ENCODE results near the gene ZFP30.
"Not testable (repeated sequence)": the region's sequence is repeated elsewhere in the genome, so short reads cannot be mapped to it uniquely, and the experiment has no call there.

The ZFP30 gene

GRCh38 chr19:37655301-37655688, at the start of gene ZFP30:
Gene ZFP30 (minus strand): TSS chr19:37655465. CDS start chr19:37647822, 7,643 bp downstream.
- DNase-seq, result peak; percentile 67

GRCh38 chr19:37699057-37699456, 43.8 kb upstream of the ZFP30 start:
- no peak for DNase-seq

- DNase-seq, result no peak
These were observed 43.0 kb upstream of the ZFP30 start for GRCh38 chr19:37698216-37698615.

- DNase-seq, result no peak
These were observed 40.1 kb upstream of the ZFP30 start for GRCh38 chr19:37695144-37695899.

GRCh38 chr19:37692956-37693620, 37.8 kb upstream of the ZFP30 start:
- no peak for DNase-seq

GRCh38 chr19:37691881-37692504, 36.7 kb upstream of the ZFP30 start:
- no peak for DNase-seq

- no peak for DNase-seq
These were observed 28.3 kb upstream of the ZFP30 start for GRCh38 chr19:37683520-37683919.

- DNase-seq, result no peak
These were observed 14.2 kb upstream of the ZFP30 start for GRCh38 chr19:37669450-37669914.

- not testable (repeated sequence) for DNase-seq
These were observed 1.9 kb upstream of the ZFP30 start for GRCh38 chr19:37657157-37657556.

GRCh38 chr19:37655689-37656371, 565 bp upstream of the ZFP30 start:
- DNase-seq, result peak; percentile 57

GRCh38 chr19:37654629-37655300, 500 bp downstream of the ZFP30 start:
- DNase-seq, result peak; percentile 58

- DNase-seq, result no peak
These were observed 1.1 kb downstream of the ZFP30 start for GRCh38 chr19:37654118-37654517.

GRCh38 chr19:37635076-37636056, 19.9 kb downstream of the ZFP30 start:
- DNase-seq, result no peak

GRCh38 chr19:37594982-37595382, 60.3 kb downstream of the ZFP30 start:
- peak; percentile 44 for DNase-seq

GRCh38 chr19:37594304-37594981, 60.8 kb downstream of the ZFP30 start, which contains the start of the genes ZNF540 and ZNF571:
Gene ZNF540 (plus strand): TSS chr19:37594876. CDS start chr19:37598448, 3,572 bp downstream.
Gene ZNF571 (minus strand): TSS chr19:37594792. CDS start chr19:37586676, 8,116 bp downstream.
- DNase-seq, result peak; percentile 94

- no peak for DNase-seq
These were observed 61.3 kb downstream of the ZFP30 start for GRCh38 chr19:37593996-37594303.

GRCh38 chr19:37583340-37583739, 71.9 kb downstream of the ZFP30 start:
- DNase-seq, result no peak

- no peak for DNase-seq
These were observed 83.1 kb downstream of the ZFP30 start for GRCh38 chr19:37572203-37572602.

- DNase-seq, result no peak
These were observed 89.9 kb downstream of the ZFP30 start for GRCh38 chr19:37565370-37565669.

GRCh38 chr19:37564624-37565369, 90.5 kb downstream of the ZFP30 start:
- DNase-seq, result no peak

All from NCI-H1105 (cell line).